Measurements from ENCODE around the gene LAD1. TPM values are rescaled to one million over a fixed set of nuclear protein-coding genes. Genes with fewer than 3 reads are reported as not detected.

Gene LAD1
- polyA plus RNA-seq, 1 of the 3 experiments (the other 2 are of a cell fraction), result not detected

DNA sequence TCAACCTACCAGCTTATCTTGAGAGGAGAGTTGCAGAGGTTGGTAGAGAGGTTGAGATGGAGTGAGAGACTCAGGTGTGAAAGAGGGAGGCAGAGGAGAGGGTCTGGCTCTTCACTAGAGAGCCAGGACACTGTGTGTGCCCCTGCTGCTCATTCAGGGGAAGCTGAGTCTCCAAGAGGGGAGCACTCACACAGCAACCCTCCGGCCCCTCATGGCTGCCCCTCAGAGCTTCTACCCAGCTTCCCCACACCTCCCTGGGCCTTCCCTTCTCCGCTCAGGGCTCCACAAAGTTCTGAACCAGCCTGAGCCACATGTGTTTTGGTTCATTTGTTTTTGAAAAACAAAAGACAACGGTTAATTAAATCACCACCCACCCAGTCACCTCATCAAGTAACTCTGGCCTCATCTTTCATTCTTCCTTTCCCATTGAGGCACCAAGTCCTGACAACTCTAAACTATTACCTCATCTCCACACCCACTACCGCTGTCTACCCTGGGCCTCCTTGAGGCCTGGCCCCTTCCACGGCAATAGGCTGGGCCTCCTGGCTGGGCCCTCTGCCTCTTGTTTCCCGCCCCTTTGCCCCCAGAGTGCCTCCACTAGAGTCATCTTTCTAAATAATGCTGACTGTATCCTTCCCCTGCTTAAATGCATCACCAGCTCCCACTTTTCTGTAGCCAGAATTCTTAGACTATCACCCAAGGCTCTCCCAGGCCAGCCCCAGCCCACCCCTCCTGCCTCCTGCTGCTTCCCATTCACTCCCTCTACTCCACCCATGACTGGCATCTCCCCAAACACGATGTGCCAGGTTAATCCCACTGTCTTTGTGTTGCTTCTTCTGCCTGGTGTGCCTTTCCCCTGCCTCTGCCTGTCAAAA, 54.7 kb downstream of the LAD1 start (continued):
- TF ChIP-seq, protein P1, sequence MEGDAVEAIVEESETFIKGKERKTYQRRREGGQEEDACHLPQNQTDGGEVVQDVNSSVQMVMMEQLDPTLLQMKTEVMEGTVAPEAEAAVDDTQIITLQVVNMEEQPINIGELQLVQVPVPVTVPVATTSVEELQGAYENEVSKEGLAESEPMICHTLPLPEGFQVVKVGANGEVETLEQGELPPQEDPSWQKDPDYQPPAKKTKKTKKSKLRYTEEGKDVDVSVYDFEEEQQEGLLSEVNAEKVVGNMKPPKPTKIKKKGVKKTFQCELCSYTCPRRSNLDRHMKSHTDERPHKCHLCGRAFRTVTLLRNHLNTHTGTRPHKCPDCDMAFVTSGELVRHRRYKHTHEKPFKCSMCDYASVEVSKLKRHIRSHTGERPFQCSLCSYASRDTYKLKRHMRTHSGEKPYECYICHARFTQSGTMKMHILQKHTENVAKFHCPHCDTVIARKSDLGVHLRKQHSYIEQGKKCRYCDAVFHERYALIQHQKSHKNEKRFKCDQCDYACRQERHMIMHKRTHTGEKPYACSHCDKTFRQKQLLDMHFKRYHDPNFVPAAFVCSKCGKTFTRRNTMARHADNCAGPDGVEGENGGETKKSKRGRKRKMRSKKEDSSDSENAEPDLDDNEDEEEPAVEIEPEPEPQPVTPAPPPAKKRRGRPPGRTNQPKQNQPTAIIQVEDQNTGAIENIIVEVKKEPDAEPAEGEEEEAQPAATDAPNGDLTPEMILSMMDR (IDR thresholded peaks at IDR 0.05), result no peak
- TF ChIP-seq POLR2AphosphoS5 (IDR thresholded peaks at IDR 0.05; ENCODE audit: low read depth, low read length), result no peak
- no peak for TF ChIP-seq FOXJ3 (CRISPR knock-in tag; IDR thresholded peaks at IDR 0.05)
- TF ChIP-seq EZH2phosphoT487 (IDR thresholded peaks at IDR 0.05; ENCODE audit: borderline replicate concordance, low read depth), result no peak
- TF ChIP-seq YY1 (IDR thresholded peaks at IDR 0.05; ENCODE audit: low read depth), result no peak
- no peak for TF ChIP-seq TAF1 (IDR thresholded peaks at IDR 0.05; ENCODE audit: borderline replicate concordance, low read depth, low read length)
- TF ChIP-seq EP300 (IDR thresholded peaks at IDR 0.05; ENCODE audit: borderline replicate concordance in 1 of 2, low read depth in 1 of 2, low read length in 1 of 2), result no peak
- TF ChIP-seq, protein P2, sequence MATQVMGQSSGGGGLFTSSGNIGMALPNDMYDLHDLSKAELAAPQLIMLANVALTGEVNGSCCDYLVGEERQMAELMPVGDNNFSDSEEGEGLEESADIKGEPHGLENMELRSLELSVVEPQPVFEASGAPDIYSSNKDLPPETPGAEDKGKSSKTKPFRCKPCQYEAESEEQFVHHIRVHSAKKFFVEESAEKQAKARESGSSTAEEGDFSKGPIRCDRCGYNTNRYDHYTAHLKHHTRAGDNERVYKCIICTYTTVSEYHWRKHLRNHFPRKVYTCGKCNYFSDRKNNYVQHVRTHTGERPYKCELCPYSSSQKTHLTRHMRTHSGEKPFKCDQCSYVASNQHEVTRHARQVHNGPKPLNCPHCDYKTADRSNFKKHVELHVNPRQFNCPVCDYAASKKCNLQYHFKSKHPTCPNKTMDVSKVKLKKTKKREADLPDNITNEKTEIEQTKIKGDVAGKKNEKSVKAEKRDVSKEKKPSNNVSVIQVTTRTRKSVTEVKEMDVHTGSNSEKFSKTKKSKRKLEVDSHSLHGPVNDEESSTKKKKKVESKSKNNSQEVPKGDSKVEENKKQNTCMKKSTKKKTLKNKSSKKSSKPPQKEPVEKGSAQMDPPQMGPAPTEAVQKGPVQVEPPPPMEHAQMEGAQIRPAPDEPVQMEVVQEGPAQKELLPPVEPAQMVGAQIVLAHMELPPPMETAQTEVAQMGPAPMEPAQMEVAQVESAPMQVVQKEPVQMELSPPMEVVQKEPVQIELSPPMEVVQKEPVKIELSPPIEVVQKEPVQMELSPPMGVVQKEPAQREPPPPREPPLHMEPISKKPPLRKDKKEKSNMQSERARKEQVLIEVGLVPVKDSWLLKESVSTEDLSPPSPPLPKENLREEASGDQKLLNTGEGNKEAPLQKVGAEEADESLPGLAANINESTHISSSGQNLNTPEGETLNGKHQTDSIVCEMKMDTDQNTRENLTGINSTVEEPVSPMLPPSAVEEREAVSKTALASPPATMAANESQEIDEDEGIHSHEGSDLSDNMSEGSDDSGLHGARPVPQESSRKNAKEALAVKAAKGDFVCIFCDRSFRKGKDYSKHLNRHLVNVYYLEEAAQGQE (IDR thresholded peaks at IDR 0.05; ENCODE audit: low read depth, low read length), result no peak

DNA sequence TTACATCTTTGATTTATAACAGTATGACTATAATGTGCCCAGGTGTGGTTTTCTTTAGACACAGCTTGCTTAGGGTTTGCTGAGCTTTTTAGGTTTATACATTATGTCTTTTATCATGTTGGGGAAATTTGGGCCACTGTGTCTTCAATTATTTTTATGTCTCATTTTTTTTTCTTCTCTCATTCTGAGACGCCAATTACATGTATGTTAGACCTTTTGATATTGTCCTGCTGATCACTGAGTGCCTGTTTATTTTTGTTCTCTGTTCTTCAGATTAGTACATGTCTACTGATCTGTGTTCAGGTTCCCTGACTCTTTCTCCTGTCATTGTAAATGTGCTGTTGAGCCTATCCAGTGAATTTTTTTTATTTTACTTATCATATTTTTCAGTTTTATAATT, 57.7 kb downstream of the LAD1 start:
- Histone ChIP-seq H3K4me2 (no peak overlapping the region), H3K79me2 (ENCODE audit: insufficient read depth) (no peaks in the 10 kb centered on the region), H4K20me1 (ENCODE audit: insufficient read depth) (no peaks in the 10 kb centered on the region), H3K4me1 (ENCODE audit: control insufficient read depth in 1 of 2, insufficient read depth in 2 of 2, low read depth in 1 of 2, low read length in 1 of 2) (no peaks in the 10 kb centered on the region; a peak in 2 of 4 replicates), H3K27ac (ENCODE audit: low read depth in 2 of 2, low read length in 1 of 2) (no peak overlapping the region), H3K9me3 (peaks cover 7% of the 10 kb centered on the region; the same call in 1 of the 2 replicates), H3K9ac (no peak overlapping the region), H3K36me3 (replicated peaks in 1 of 2; ENCODE audit: control insufficient read depth in 1 of 2, insufficient read depth in 2 of 2, low read length in 1 of 2) (no peaks in the 10 kb centered on the region), H3K4me3 (ENCODE audit: low read depth in 2 of 2, low read length in 1 of 2) (no peak overlapping the region), H3K9me2 (no peaks in the 10 kb centered on the region), H3F3A (replicated peaks; ENCODE audit: insufficient read depth) (no peaks in the 10 kb centered on the region), H3K27me3 (ENCODE audit: insufficient read depth) (no peaks in the 10 kb centered on the region; the same call in 1 of the 2 replicates), H2AFZ (ENCODE audit: low read depth) (no peak overlapping the region)
- 16% methylated on average over 1 of the region's 1 CpG for WGBS (ENCODE audit: low lambda C conversion rate)
- DNase-seq, result no peak
- CTCF ChIA-PET, result interaction anchor here (1.1 to 2.7 kb wide), 2 partner anchors 32 to 90 kb away, joined by 3 to 6 read pairs; no protein-coding TSS in a partner anchor
- TF ChIP-seq RAD21 (IDR thresholded peaks at IDR 0.05; ENCODE audit: low read length) (no peak), RFX5 (IDR thresholded peaks at IDR 0.05; ENCODE audit: low read length) (no peak), CHD2 (IDR thresholded peaks at IDR 0.05; ENCODE audit: low read length, partially characterized antibody) (no peak), TCF12 (IDR thresholded peaks at IDR 0.05) (no peak), EP300 (IDR thresholded peaks at IDR 0.05; ENCODE audit: borderline replicate concordance in 1 of 2, low read depth in 1 of 2, low read length in 1 of 2) (no peak)
- POLR2A ChIA-PET, result no interaction called here

All from SK-N-SH (cell line).